ENCODE data around the gene BEGAIN.

DNA sequence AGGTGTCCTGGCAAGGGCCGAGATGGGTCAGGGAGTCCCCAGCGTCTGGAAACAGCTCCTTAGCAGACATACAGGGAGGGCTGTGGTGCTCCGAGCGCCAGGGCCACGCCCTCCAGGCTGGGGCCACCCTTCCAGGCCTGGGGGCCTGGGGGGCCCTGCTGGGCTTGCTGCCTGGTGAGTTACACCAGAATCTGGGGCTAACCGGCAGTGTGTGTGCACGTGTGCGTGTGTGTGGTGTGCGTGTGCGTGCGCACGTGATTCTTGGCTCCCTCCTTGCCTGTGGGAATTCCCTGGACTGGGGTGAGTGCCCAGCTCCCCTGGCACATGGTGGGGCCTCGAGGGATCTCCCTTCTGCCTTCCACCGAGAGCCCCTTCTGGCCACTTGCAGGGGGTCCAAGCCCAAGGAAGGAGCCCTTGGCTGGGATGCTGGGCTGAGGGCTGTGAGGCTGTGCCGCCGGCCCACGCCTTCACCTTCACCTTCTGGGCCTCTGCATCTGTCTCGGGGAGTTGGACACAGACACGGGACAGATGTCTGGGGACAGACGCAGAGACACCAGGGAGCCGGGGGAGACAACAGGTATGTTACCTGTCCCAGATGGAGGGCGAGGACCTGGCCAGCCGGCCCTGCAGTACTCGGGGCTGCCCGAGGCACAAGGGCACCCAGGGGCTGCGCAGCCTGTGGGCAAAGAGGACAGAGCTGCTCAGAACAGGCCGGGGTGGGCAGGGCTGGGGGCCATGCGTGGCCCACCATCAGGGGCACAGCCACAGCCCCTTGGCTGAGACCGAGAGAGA lies 37.2 kb downstream of the BEGAIN start:
- TF ChIP-seq CTCF (IDR thresholded peaks at IDR 0.05; ENCODE audit: borderline replicate concordance, extremely low read depth, low read length, poor library complexity, severe bottlenecking) (no peak), EZH2 (IDR thresholded peaks at IDR 0.05; ENCODE audit: borderline replicate concordance, low read depth, low read length, severe bottlenecking) (no peak)

Data from DND-41 (cell line).